ENCODE measurements around the gene EYS.

- TF ChIP-seq USF2 (IDR thresholded peaks at IDR 0.05; ENCODE audit: borderline replicate concordance, low read depth, low read length) (no peak), TAF1 (IDR thresholded peaks at IDR 0.05; ENCODE audit: borderline replicate concordance, low read depth, low read length) (no peak)
These were observed 1224.4 kb downstream of the EYS start for GRCh38 chr6:64482631-64483030.

Data from SK-N-SH (cell line).